HG03520 (cell line): ENCODE results near the gene CCK.

Source experiments
- ATAC-seq: cut with Tn5 transposase; IDR thresholded peaks from one replicate; pipeline ENCODE4 v1.9.1; 2021; ENCODE audit warnings: mild to moderate bottlenecking, moderate library complexity; ENCODE audit not compliant: unreplicated experiment

Gene CCK

DNA sequence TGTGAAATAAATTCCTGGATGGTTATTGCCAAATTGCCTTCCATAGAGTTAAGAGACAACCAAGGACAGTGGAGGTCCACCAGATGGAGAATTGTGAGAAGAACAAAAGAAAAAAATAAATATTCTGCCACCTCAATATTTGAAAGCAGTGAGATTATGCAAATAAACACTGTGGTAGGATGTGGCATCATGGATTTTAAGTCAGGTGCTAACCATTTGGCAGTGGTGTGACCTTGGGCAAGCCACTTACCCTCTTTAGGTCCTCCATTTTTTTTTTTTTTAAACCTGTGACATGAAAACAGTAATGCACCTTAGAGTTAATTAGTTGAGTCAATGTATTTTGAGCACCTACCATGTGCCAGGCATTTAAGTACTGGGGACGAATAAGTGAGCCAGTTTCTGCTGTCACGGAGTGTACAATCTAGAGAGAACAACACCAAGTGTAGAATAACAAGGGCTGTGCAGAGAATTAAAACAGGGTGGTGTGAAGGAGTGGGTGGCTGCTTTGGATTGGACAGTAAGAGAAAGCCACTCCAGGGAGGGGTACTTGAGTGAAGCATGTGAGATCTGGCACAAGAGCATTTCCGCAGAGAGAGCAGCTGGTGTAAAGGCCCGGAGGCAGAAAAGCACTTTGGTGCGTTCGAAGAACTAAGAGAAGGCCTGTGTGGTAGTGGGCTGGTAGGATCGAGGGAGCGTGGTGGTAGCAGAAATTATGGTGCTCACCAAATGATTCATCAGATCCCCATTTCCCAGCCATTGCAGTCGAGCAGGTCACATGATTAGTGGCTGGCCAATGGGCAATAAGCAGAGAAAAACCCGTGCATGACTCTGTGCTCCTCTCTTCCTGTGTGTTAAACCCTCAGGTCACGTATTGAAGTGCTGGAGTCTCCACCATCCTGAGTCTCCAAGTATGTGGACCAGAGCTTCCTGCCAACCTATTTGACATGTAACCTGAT lies 39.2 kb downstream of the CCK start:
- no peak for ATAC-seq

DNA sequence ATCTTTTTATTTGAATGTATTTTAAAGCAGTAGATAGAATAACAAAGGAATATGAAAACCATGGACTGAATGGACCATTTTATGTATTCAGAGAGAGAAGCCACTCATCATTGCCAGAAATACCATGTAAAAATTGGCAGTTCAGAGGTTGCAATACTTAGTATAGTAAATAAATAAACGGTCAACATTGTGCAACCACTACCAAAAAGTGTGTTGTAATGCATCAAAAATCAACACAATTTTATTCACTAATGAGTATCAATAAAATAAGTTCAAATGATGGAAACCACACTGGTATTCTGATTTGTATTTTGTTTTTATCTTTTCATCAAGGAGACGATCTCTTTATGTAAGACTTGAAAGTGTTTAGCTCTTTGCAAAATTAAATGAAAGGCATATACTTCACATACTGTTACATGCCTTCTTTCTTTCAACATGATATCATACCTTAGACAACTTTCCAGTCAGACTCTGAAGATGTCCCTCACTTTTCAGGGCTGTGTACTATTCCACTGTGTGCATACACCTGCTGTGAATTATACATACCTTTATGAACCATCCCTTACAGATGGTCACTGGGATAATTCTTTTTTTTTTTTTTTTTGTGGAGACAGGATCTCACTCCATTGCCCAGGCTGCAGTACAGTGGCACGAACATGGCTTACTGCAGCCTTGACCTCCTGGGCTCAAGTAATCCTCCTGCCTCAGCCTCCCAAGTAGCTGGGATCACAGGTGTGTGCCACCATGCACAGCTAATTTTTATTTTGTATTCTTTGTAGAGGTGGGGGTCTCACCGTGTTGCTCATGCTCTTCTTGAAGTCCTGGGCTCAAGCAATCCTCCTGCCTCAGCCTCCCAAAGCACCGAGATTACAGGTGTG lies 40.3 kb downstream of the CCK start:
- ATAC-seq, result no peak

DNA sequence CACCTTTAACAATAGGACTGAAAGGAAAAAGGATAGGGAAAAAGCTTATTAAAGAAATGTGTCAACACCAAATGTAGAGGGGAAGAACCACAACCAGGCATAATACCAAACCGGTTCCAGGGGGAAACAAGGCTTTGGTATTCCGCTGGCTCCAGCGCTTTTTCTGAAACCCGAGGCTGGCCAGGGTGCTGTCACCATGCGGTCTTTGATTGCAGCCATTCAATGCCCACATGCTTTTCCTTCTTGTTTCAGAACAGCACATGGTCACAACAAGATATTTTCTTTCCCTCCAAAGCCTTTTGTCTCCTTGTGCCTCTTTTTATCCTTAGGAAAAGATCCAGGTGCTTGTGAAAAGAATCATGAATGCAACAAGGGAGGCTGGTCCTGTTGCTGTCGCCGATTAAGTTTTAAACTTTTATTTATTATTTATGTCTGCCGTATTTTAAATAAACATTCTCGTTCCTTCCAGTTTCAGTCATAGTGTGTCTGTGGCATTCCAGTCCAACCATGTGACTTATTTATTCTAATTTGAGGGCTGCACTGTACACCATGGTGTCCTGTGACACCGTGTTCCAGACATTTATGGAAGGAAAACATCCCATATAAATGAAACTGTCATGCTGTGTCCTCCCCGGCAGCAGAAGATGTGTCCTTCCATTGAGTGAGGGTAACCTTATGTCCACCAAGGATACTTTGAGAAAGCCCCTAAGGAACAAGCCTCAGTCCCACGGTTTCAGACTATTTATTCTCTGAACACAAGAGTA lies 41.1 kb downstream of the CCK start:
- ATAC-seq, result no peak

DNA sequence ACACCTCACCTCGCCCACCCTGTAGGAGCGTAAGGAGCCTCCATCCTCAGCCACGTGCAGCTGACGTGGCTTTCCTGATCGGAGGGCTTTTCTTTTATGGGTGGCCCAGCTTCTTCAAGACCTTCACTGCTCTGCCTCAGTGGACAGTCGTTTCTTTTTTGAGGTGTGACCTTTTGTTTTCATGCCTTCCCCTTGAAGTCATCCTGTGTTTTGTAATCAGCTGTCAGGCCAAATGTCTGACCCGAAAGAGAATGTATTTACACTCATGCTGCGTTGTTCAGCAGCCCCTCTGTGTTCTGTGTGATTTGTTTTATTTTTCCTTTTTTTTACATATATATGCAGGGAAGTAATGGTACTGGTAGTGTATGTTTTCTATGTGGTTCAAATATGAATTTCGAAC lies 41.8 kb downstream of the CCK start:
- ATAC-seq, result no peak

DNA sequence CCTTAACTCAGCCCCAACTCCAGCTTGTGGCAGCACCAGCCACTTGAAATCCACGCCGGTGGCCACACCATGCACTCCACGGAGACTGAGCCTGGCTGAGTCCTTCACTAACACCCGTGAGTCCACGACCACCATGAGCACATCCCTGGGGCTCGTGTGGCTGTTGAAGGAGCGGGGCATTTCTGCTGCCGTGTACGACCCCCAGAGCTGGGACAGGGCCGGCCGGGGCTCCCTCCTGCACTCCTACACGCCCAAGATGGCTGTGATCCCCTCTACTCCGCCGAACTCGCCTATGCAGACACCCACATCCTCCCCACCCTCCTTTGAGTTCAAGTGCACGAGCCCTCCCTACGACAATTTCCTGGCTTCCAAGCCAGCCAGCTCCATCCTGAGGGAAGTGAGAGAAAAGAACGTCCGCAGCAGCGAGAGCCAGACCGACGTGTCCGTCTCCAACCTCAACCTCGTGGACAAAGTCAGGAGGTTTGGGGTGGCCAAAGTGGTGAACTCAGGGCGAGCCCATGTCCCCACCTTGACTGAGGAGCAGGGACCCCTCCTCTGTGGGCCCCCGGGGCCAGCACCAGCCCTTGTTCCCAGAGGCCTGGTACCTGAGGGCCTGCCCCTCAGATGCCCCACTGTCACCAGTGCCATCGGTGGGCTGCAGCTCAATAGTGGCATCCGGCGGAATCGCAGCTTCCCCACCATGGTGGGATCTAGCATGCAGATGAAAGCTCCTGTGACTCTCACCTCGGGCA lies 42.9 kb downstream of the CCK start:
- no peak for ATAC-seq

- ATAC-seq, result no peak
These were observed 45.4 kb downstream of the CCK start for GRCh38 chr3:42220436-42221121.

DNA sequence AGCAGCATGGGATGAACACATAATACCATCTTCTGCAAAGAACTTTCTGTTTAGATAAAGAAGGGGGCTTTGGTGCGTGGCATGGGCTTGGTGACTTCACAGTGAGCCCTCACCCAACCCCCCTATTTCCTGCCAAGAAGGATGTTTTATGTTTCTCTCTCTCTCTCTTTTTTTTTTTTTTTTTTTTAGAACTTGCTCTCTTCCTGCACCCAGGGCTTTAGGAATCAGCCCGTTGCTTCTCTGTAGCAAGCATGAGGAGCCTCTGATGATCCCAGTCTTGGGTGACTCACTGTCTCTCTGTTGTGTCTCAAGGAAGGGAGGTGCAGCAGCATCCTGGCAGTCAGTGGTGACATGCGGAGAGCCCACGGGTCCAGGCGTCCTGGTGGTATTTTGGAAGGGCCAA lies 49.1 kb downstream of the CCK start:
- ATAC-seq, result no peak

DNA sequence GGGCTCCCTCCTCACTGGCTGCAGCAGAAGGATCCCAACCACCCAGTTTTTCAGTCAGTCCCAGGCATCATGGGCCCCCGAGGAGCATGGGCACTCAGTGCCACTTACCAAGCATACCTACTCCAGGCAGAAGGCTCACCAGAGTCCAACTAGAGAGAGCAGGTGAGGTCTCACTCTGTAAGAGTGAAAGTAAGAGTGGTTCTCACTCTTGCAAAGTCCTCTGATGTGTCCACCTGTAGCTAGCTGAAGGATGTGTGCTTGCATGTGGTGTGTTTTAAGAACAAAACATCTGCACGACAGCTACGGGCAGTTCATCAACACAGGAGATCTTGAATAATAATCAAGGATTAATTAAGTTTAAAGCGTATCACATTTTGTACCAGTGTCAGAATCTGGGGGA lies 49.7 kb downstream of the CCK start:
- peak; percentile 59 for ATAC-seq

GRCh38 chr3:42214565-42215283 lies 51.3 kb downstream of the CCK start:
- no peak for ATAC-seq

- ATAC-seq, result no peak
These were observed 51.9 kb downstream of the CCK start for GRCh38 chr3:42214064-42214463.

GRCh38 chr3:42213417-42213816 lies 52.6 kb downstream of the CCK start:
- no peak for ATAC-seq

DNA sequence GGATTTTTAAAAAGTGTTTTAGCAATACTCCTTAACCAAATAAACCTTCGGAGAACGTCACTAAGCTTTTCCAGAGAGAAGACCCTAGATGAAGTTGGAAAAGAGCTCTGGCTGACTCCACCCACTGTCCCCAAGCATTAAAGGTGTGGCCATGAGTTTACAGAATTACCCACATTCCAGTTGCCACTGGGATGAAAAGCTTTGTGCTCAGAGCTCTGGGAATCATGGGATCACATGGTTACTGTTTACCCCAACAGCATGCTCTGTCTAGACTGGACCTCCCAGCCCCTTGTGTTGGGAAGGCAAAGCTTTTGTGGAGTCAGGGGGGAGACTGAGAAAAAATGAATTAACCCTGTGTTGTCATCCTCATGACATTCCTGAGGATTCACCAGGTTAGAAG lies 55.3 kb downstream of the CCK start:
- ATAC-seq, result no peak

DNA sequence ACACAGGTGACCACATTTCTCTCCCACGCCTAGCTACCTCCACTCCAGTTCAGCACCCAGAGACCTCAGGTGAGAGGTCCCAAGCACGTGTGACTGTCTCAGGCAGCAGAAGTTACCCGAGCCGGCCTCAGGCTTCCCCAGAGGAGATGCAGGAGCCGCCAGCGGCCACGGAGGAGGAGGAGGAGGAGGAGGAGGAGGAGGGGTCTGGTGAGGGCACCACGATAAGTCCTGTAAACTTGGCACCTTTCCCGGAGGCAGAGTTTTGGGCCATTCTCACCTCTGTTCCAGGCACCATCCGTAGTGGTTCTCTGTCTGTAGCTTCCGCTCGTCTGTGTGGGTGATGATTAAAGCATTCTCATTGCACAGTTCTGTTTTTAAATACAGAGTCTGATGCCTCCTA lies 56.1 kb downstream of the CCK start:
- no peak for ATAC-seq
